GM18873 (cell line): ENCODE measurements around the gene GPR35.
"Not testable (repeated sequence)": the region's sequence is repeated elsewhere in the genome, so short reads cannot be mapped to it uniquely, and the experiment has no call there.

Experiments used
- ATAC-seq: cut with Tn5 transposase; IDR thresholded peaks from one replicate; pipeline ENCODE4 v1.9.1; 2021; ENCODE audit warnings: mild to moderate bottlenecking, moderate library complexity, moderate number of reproducible peaks; ENCODE audit not compliant: unreplicated experiment, low FRiP score

The GPR35 gene

GRCh38 chr2:240601061-240601830 lies 24.0 kb upstream of the GPR35 start:
- ATAC-seq = no peak

GRCh38 chr2:240601831-240602160 lies 23.5 kb upstream of the GPR35 start:
- no peak for ATAC-seq

- ATAC-seq = no peak
Observed at GRCh38 chr2:240602266-240603050, 22.8 kb upstream of the GPR35 start.

- ATAC-seq = no peak
Observed at GRCh38 chr2:240603081-240603835, 22.0 kb upstream of the GPR35 start.

- no peak for ATAC-seq
Observed at GRCh38 chr2:240603846-240604245, 21.4 kb upstream of the GPR35 start.

GRCh38 chr2:240604291-240604938 lies 20.9 kb upstream of the GPR35 start:
- no peak for ATAC-seq

- no peak for ATAC-seq
Observed at GRCh38 chr2:240604939-240605716, 20.2 kb upstream of the GPR35 start.

GRCh38 chr2:240605867-240606743 lies 19.2 kb upstream of the GPR35 start:
- no peak for ATAC-seq

GRCh38 chr2:240611601-240612210 lies 13.6 kb upstream of the GPR35 start:
- no peak for ATAC-seq

- ATAC-seq = no peak
Observed at GRCh38 chr2:240613781-240614180, 11.5 kb upstream of the GPR35 start.

- no peak for ATAC-seq
Observed at GRCh38 chr2:240614391-240614790, 10.9 kb upstream of the GPR35 start.

- no peak for ATAC-seq
Observed at GRCh38 chr2:240615396-240615795, 9.9 kb upstream of the GPR35 start.

- ATAC-seq = no peak
Observed at GRCh38 chr2:240615820-240616547, 9.3 kb upstream of the GPR35 start.

- ATAC-seq = not testable (repeated sequence)
Observed at GRCh38 chr2:240616860-240617666, 8.2 kb upstream of the GPR35 start.

GRCh38 chr2:240618776-240619175 lies 6.5 kb upstream of the GPR35 start:
- ATAC-seq = no peak

GRCh38 chr2:240619506-240620148 lies 5.7 kb upstream of the GPR35 start:
- ATAC-seq = no peak
